Limb (tissue), 2 donors: Measurements from ENCODE around the gene DLG2.
"Not testable (repeated sequence)": the region's sequence is repeated elsewhere in the genome, so short reads cannot be mapped to it uniquely, and the experiment has no call there.

Source experiments
- DNase-seq, 2 donors: peaks; one replicate each; pipeline ENCODE4 v3.0.0-alpha.2; 2016; ENCODE audit errors: extremely low spot score in 2 of 2

The DLG2 gene

GRCh38 chr11:84793318-84793717, 833.8 kb downstream of the DLG2 start:
- DNase-seq, result no peak

DNA sequence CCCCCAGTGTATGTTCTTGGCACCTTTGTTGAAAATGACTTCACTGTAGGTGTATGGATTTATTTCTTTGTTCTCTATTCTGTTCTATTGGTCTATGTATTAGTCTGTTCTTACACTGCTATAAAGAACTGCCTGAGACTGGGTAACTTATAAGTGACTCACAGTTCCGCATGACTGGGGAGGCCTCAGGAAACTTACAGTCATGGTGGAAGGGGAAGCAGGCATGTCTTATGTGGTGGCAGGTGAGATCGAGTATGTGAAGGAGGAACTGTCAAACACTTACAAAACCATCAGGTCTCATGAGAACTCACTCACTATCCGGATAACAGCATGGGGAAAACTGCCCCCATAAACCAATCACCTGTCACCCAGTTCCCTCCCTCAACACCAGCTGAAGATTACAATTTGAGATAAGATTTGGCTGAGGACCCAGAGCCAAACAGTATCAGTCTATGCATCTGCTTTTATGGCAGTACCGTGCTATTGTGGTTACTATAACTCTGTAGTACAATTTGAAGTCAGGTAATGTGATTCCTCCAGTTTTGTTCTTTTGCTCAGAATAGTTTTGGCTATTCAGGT, 836.2 kb downstream of the DLG2 start:
- DNase-seq, result no peak

- no peak for DNase-seq
Measured at GRCh38 chr11:84788220-84788619, 838.9 kb downstream of the DLG2 start.

DNA sequence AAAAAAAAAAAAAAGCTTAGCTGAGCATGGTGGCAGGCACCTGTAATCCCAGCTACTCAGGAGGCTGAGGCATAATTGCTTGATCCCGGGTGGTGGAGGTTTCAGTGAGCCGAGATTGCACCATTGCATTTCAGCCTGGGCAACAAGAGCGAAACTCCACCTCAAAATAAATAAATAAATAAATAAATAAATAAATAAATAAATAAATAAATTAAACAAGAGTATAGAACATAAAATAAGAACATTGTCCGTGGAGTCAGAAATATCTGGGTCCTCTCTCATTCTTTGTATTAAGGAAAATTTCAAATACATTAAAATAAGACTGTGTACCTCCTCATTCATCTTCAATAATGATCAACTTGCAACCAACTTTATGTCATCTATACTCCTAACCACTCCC, 843.0 kb downstream of the DLG2 start:
- not testable (repeated sequence) for DNase-seq

DNA sequence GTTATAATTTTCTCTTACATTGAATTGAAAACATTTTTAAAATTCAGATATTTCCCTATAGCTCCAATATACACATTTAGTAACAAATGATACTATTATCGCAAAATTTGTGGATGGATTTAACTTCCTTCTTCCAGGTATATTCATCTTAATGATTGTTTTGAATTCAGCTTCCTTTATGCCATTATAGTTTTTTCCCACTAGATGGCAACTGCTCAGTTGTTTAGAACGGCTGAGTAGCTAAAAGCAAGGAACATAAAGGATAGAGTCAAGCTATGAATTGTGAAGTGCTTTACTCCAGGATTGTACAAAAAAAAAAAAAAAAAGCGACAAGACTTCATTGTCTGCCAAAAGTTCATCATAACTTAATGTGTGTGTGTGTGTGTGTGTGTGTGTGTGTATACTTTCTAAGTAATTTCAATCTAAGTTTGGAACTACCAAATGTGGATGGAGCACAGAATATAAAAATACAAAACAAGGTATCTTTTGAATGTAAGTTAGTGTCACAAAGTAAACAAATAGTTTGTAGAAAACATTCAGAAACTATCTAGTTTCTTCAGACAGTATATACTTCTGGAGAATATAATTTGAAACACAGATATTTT, 846.4 kb downstream of the DLG2 start:
- DNase-seq, result peak in 1 of 2 donors; percentile 58

DNA sequence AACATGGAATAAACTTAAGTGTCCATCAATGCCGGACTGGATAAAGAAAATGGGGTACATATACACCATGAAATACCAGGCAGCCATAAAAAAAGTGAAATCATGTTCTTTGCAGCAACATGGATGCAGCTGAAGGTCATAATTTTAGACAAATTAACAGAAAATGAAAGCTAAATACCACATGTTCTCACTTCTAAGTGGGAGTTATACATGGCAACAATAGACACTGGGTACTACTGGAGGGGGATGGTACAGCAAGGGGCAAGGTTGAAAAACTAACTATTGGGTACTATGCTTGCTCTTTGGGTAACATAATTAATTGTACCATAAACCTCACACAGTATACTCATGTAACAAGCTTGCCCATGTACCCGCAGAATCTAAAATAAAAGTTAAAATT, 851.6 kb downstream of the DLG2 start:
- no peak for DNase-seq

- DNase-seq, result no peak
Measured at GRCh38 chr11:84763931-84764330, 863.2 kb downstream of the DLG2 start.

- DNase-seq, result no peak
Measured at GRCh38 chr11:84757711-84758110, 869.4 kb downstream of the DLG2 start.

DNA sequence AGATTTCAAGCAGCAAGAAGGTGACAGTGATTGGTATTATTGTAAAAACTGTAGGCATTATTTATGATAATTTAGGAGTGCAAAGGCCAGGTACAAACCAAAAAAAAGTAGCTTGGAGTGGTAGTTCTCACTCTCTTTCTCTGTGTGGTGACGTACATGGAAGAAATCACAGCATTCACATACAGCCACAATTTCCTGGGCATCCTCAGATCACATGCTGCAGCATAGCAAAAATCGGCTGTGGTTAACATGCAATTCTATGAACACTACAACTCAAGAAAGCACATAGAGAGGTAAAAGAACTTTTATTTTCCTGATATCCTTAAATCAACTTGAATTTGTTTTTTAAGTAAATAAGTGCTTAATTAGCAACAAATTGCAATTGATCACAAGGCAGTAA, 875.8 kb downstream of the DLG2 start:
- no peak for DNase-seq

DNA sequence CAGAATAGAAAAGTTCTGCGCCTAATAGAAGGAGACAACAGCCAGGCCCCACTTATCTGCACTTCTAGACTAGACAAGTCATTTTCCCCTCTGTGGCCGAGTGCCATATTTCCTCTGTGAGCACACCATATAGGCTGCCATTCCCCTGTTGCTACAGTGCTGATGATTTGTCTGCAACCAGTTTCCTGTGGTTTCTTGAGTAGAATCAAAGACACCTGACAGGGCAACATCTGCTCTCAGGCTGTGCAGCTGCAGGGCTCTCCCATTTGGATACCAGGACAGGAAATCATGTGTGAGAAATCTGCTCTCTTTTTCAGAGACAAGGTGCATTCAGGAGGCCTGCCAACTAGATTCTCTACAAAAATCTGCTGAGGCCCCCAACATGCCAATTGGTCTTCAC, 879.3 kb downstream of the DLG2 start:
- no peak for DNase-seq

GRCh38 chr11:84740050-84740449, 887.1 kb downstream of the DLG2 start:
- no peak for DNase-seq

- peak in 1 of 2 donors; percentile 10 for DNase-seq
Measured at GRCh38 chr11:84724256-84724655, 902.9 kb downstream of the DLG2 start.

GRCh38 chr11:84722583-84723108, 904.5 kb downstream of the DLG2 start:
- no peak for DNase-seq

DNA sequence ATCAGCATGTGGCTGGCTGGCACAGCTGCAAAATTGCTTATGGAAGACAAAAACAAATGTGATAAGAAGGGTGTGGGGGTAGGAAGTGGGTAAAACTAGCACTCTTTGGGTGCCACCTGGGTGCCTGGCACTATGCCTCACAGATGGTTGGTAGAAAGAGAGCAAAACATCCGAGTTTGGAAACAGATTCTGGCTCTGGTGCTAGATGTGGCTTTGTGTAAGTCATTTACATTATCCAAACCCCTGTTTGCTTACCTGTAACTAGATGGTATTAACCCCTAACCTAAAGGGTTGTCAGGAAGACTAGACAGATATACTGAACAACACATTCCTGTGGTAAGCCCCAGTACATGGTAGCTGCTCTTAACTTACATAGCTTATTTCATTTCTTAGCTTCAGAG, 905.6 kb downstream of the DLG2 start:
- DNase-seq, result no peak

DNA sequence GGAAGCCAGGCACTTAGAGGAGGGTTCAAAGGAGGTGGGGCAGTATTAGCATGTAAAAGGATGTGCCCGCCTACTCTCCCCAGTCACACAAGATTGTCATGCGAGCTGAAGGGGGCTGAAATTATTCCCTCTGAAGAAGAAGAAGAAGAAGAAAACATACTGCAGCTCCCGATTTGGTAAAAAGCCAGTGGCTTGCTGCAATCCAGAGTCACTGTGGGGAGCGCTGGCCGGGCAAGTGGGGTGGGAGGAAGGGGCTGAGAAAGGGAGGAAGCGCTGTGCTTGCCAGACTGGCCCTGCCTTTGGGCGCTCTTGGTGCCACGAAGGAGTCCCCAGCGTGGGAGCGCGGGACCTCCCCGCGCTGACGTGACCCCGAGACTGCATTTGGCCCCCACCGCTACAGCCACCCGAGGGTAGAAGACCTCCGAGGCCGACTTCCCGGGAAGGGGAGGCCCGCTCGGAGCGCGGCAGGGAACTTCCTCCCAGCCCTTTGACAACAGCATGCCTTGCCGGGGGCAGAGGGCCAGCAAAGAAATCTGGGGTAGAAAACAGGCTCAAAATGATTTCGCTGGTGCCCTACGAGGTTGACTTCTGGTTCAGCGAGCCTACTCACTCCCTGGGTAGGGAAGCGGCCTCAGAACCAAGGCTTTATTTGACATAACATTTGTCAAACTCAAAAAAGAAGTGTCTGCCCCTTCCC, 906.3 kb downstream of the DLG2 start:
- DNase-seq, result peak in 1 of 2 donors; percentile 46

DNA sequence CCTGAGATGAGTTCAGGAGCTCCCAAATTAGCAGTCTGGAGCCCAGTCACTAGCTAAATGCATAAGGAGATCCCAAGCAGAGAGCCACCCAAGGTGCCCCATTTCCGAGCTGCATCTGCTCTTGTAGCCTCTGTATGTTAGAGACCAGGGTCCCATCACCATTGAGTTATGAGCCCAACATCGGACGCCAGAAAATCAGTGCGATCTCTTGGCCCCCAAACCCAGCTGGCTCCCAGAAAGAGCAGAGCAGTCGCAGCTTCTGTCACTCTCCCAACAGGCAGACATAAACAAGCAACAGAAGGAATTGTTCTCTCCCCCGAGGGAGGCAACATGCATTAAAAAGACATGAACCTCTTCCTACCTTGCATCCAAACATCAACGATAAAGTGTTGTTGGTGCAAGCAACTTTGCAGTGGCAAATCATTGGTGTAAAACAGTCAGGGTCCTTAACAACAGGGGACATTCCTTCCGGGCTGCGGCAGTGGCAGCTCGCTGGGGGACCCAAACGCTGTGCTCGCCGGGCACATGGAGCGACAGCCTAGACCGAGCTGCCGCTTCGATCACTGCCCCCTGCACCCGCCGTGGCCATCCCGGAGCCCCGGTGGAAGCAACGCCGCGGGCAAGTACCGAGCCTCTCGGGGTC, 907.1 kb downstream of the DLG2 start:
- peak in 1 of 2 donors; percentile 57 for DNase-seq

DNA sequence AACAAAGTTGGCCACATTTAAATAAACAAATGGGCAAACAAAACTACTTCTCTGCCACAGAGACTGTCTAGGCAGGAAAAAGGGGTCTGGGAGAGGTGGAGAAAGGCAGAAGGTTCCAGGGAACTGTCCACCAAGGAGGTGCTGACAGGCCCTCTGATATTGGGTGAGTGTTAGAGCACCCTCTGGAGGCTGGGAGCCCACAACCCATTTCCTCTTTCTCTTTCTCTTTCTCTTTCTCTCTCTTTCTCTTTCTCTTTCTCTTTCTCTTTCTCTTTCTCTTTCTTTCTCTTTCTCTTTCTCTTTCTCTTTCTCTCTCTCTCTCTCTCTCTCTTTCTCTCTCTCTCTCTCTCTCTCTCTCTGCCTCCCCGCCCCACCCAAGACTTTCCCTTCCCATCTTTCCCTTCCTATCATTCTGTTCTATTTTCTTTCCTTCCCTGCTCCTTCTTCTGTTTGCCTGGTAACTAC, 912.8 kb downstream of the DLG2 start:
- DNase-seq, result peak; percentile 32 to 78

GRCh38 chr11:84691830-84692229, 935.3 kb downstream of the DLG2 start:
- DNase-seq, result no peak

GRCh38 chr11:84687433-84687832, 939.7 kb downstream of the DLG2 start:
- no peak for DNase-seq

DNA sequence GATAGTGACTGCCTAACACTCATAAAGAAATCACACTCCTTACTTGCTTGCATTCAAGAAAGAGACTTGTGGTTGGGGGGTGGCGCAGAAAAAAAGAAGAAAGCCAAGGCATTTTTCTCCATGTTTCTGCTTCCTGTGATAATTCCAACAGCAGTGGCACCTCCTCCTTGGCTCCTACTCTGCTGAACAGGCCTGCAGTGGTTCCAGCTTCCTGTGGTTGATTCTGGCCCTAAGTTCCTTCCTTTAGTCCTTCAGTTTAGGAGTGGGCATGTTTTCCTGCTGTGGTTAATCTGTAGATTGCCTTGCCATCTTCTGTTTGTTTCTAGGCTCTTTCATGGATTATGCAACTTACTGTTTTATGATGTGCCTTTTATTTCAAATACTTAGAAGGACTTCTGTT, 940.4 kb downstream of the DLG2 start:
- peak in 1 of 2 donors; percentile 4 for DNase-seq

- no peak for DNase-seq
Measured at GRCh38 chr11:84685976-84686375, 941.2 kb downstream of the DLG2 start.

DNA sequence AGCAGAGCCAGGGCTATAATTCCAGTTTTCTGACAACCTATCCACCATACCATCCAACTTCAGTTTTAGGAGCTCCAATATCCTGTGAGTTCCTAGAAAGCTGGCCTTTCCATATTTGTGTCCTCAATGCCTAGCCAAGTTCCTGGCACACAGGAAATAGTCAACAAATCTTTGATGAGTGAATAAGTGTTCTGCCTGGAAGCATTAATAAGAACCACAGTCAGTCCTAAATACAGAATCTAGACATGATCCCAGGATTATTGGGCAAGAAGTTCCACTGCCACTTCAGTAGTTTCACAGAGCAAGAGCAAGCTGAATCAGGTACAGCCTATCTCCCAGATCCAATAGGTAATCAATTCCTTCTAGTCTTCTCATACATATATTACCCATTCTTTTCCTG, 942.0 kb downstream of the DLG2 start:
- no peak for DNase-seq
